K562 (cell line): ENCODE measurements around the gene CCR6. TPM values are rescaled to one million over a fixed set of nuclear protein-coding genes. Genes with fewer than 3 reads are reported as not detected.

Source experiments
- ATAC-seq: fragments of 200-7000 bp; cut with Tn5 transposase; 3 replicates; pipeline ENCODE4 v1.9.1; 2020; ENCODE audit warnings: moderate library complexity
- BruUV-seq: library from RNA; stranded (reverse); fragments of 400-500 nt; replicated peaks from 2 replicates; lab custom pipeline; 2021; lab: Mats Ljungman, UMichigan
- CTCF ChIA-PET: fragments of 300-600 bp; formaldehyde crosslinking; extraction: SDS; loops from one replicate; lab custom pipeline; 2021; ENCODE audit warnings: low intra/inter-chr PET ratio; lab: Yijun Ruan, JAX
- POLR2A ChIA-PET: fragments of 300-600, 350-650 bp; sonication (Branson Sonifier 250); formaldehyde crosslinking; extraction: SDS; loops from one replicate; lab custom pipeline; 2021; ENCODE audit warnings: antibody characterized with exemption, inconsistent platforms; lab: Yijun Ruan, JAX
- DNase-seq, 4 experiments: peaks; one replicate each; pipeline versions ENCODE4 v3.0.0 to v3.0.0-alpha.2; 2011 to 2018; ENCODE audit warnings: low spot score in 3 of 4, mixed read lengths in 3 of 4; ENCODE audit errors: extremely low read depth in 1 of 4
- FAIRE-seq: peaks from 2 replicates; lab custom pipeline; 2011; peaks lifted over from hg19 to GRCh38; lab: Jason Lieb, UNC
- H2AFZ ChIP-seq: 2 replicates; pipeline ENCODE4 v1.6.0; 2011; ENCODE audit warnings: low read depth, low read length, control low read depth, inconsistent platforms
- H3K27ac ChIP-seq: fragments of 200-600 bp; 3 replicates; pipeline ENCODE4 v1.8.0; 2011; ENCODE audit warnings: low read depth, mild to moderate bottlenecking, control low read depth, inconsistent platforms, low read length, moderate library complexity, mixed read lengths; ENCODE audit errors: extremely low read depth
- H3K27me3 ChIP-seq, 2 experiments: fragments of 300-600 bp in 1 of 2; 2 replicates in 1 of 2; 3 replicates in 1 of 2; pipeline versions ENCODE4 v1.6.0 to v1.8.0; 2011; ENCODE audit warnings: inconsistent platforms in 2 of 2, low read length in 2 of 2, mild to moderate bottlenecking in 1 of 2, mixed read lengths in 1 of 2, moderate library complexity in 1 of 2; ENCODE audit not compliant: control insufficient read depth in 2 of 2, insufficient read depth in 2 of 2
- H3K36me3 ChIP-seq: fragments of 300-600 bp; 3 replicates; pipeline ENCODE4 v1.8.0; 2011; ENCODE audit warnings: mild to moderate bottlenecking, low read length, inconsistent platforms; ENCODE audit not compliant: control insufficient read depth, insufficient read depth
- H3K4me1 ChIP-seq, 2 experiments: fragments of 200-600 bp in 1 of 2; replicated peaks in 1 of 2; 2 replicates in 1 of 2; 3 replicates in 1 of 2; pipeline versions ENCODE4 v1.5.1 to v1.8.0; 2011; ENCODE audit warnings: inconsistent platforms in 2 of 2, low read length in 2 of 2, mild to moderate bottlenecking in 1 of 2, mixed read lengths in 1 of 2, moderate library complexity in 1 of 2; ENCODE audit not compliant: control insufficient read depth in 2 of 2, insufficient read depth in 2 of 2
- H3K4me2 ChIP-seq: 2 replicates; pipeline ENCODE4 v1.6.1; 2011; ENCODE audit warnings: low read length, control low read depth, inconsistent platforms, mixed read lengths; ENCODE audit not compliant: insufficient read depth
- H3K4me3 ChIP-seq: fragments of 200-600 bp; sonication (generic), shearing (Covaris generic); 2 replicates; pipeline ENCODE4 v1.5.1; 2016; ENCODE audit warnings: control low read depth, inconsistent platforms
- H3K79me2 ChIP-seq: fragments of 200-600 bp; 3 replicates; pipeline ENCODE4 v1.8.0; 2011; ENCODE audit warnings: low read length, inconsistent platforms; ENCODE audit not compliant: control insufficient read depth, insufficient read depth
- H3K9ac ChIP-seq, 2 experiments: 2 replicates each; pipeline versions ENCODE4 v1.6.0 to v1.6.1; 2011; ENCODE audit warnings: low read depth in 2 of 2, low read length in 2 of 2, control low read depth in 1 of 2, inconsistent platforms in 1 of 2, mild to moderate bottlenecking in 1 of 2, mixed read lengths in 1 of 2; ENCODE audit not compliant: insufficient read depth in 1 of 2
- H3K9me1 ChIP-seq: one replicate; pipeline ENCODE4 v1.6.0; 2011; ENCODE audit warnings: inconsistent platforms, mild to moderate bottlenecking, low read length, moderate library complexity; ENCODE audit not compliant: control insufficient read depth, insufficient read depth
- H3K9me3 ChIP-seq: replicated peaks from 2 replicates; pipeline ENCODE4 v1.5.1; 2011; ENCODE audit warnings: low read depth, low read length, inconsistent platforms; ENCODE audit not compliant: control insufficient read depth, insufficient read depth
- H4K20me1 ChIP-seq: replicated peaks from 2 replicates; pipeline ENCODE4 v1.6.1; 2011; ENCODE audit warnings: low read length, inconsistent platforms, mixed read lengths; ENCODE audit not compliant: control insufficient read depth, insufficient read depth
- ATF1 ChIP-seq, 2 experiments: fragments of 450-650 bp in 1 of 2; IDR thresholded peaks; 2 replicates each; pipeline ENCODE4 v1.6.1; 2016; ENCODE audit warnings: missing compliant biosample characterization in 1 of 2, missing genetic modification characterization in 1 of 2
- CBFA2T2 ChIP-seq: fragments of 450-650 bp; conservative IDR thresholded peaks from 2 replicates; pipeline ENCODE4 v1.6.1; 2017; ENCODE audit warnings: mild to moderate bottlenecking
- CREB1 ChIP-seq, 2 experiments: sonication (generic) in 1 of 2; formaldehyde crosslinking in 1 of 2; IDR thresholded peaks; 2 replicates each; pipeline versions ENCODE4 v1.6.1 to v1.8.0; 2012 to 2022; ENCODE audit warnings: inconsistent platforms in 1 of 2, mild to moderate bottlenecking in 1 of 2, missing genetic modification reagents in 1 of 2, moderate library complexity in 1 of 2
- CREM ChIP-seq: IDR thresholded peaks from 2 replicates; pipeline ENCODE4 v1.6.1; 2014; ENCODE audit warnings: antibody characterized with exemption, low read depth
- HSF4 ChIP-seq: fragments of 250-450 bp; sonication (Bioruptor Pico); IDR thresholded peaks from 2 replicates; pipeline ENCODE4 v2.1.2; 2022; ENCODE audit warnings: mild to moderate bottlenecking, moderate library complexity, borderline replicate concordance
- NRF1 ChIP-seq, 2 experiments: fragments of 450-650 bp; IDR thresholded peaks in 1 of 2; conservative IDR thresholded peaks in 1 of 2; 2 replicates each; pipeline ENCODE4 v1.6.1; 2014; ENCODE audit warnings: mild to moderate bottlenecking in 2 of 2
- RAD51 ChIP-seq: fragments of 450-650 bp; IDR thresholded peaks from 2 replicates; pipeline ENCODE4 v1.7.1; 2016; ENCODE audit warnings: low read depth, mild to moderate bottlenecking, borderline replicate concordance
- TOE1 ChIP-seq, 2 experiments: fragments of 450-650 bp in 1 of 2; sonication (generic) in 1 of 2; formaldehyde crosslinking in 1 of 2; IDR thresholded peaks; 2 replicates each; pipeline versions ENCODE4 v1.7.1 to v1.8.0; 2016 to 2022; ENCODE audit warnings: borderline replicate concordance in 2 of 2, mild to moderate bottlenecking in 2 of 2, antibody characterized with exemption in 1 of 2, inconsistent platforms in 1 of 2, low read depth in 1 of 2, missing genetic modification reagents in 1 of 2, moderate library complexity in 1 of 2
- USF1 ChIP-seq: sonication (generic); formaldehyde crosslinking; IDR thresholded peaks from 2 replicates; pipeline ENCODE4 v1.9.0; 2022; ENCODE audit warnings: mild to moderate bottlenecking, missing genetic modification reagents
- ZFPM2 ChIP-seq: fragments of 250-450 bp; sonication (Bioruptor Pico); IDR thresholded peaks from 2 replicates; pipeline ENCODE4 v1.5.1; 2022; ENCODE audit warnings: mild to moderate bottlenecking
- WGBS: fragments of 100-300 bp; shearing (Covaris generic); methylation state at CpG from one replicate; pipeline ENCODE4 v1.1.6; 2016; ENCODE audit warnings: low coverage, mixed read lengths; ENCODE audit not compliant: insufficient coverage; ENCODE audit errors: missing lambda C conversion rate; 5-methylcytosine and 5-hydroxymethylcytosine counted together
- in situ Hi-C: fragments of 300-500 bp; cut with MboI; formaldehyde crosslinking; loops from 4 replicates; pipeline ENCODE4 v1.15.0; 2018; ENCODE audit warnings: inconsistent platforms, mixed read lengths
- intact Hi-C: fragments of 100-400 bp; cut with micrococcal nuclease; formaldehyde crosslinking; loops from 2 replicates; pipeline ENCODE4 v1.14.2; 2022
- polyA plus RNA-seq, 8 experiments: library from polyadenylated mRNA; depleted of rRNA in 4 of 8; stranded (reverse) in 5 of 8; unstranded in 3 of 8; fragments of >200 nt; fragmentation: Nextera tagmentation in 2 of 8; fragmentation: Illumina TruSeq in 1 of 8; extraction: Ambion mirVana in 2 of 8; extraction: Trizol in 1 of 8; gene quantifications; 2 replicates each; pipeline versions ENCODE4 v1.2.1 to v1.2.3, GENCODE V29; 2011 to 2014; ENCODE audit warnings: inconsistent platforms in 1 of 8, missing spikeins in 1 of 8
- total RNA-seq, 7 experiments: library from RNA; depleted of rRNA in 6 of 7; stranded (reverse); fragments of >200 nt in 6 of 7; fragmentation: Illumina TruSeq in 2 of 7; extraction: Trizol in 2 of 7; gene quantifications; 2 replicates each; pipeline versions ENCODE4 v1.2.1 to v1.2.3, GENCODE V29; 2011 to 2021; ENCODE audit warnings: low replicate concordance in 1 of 7
- TF ChIP-seq, protein P1 (sequence below): fragments of 450-650 bp; formaldehyde crosslinking; IDR thresholded peaks from 2 replicates; pipeline ENCODE4 v1.4.0; 2020; ENCODE audit warnings: mild to moderate bottlenecking, mixed read lengths

The CCR6 gene
- total and polyA plus RNA-seq, 9 of the 15 experiments (the other 6 are each of a cell fraction or from before 2014, with no cell fraction given), result not detected

DNA sequence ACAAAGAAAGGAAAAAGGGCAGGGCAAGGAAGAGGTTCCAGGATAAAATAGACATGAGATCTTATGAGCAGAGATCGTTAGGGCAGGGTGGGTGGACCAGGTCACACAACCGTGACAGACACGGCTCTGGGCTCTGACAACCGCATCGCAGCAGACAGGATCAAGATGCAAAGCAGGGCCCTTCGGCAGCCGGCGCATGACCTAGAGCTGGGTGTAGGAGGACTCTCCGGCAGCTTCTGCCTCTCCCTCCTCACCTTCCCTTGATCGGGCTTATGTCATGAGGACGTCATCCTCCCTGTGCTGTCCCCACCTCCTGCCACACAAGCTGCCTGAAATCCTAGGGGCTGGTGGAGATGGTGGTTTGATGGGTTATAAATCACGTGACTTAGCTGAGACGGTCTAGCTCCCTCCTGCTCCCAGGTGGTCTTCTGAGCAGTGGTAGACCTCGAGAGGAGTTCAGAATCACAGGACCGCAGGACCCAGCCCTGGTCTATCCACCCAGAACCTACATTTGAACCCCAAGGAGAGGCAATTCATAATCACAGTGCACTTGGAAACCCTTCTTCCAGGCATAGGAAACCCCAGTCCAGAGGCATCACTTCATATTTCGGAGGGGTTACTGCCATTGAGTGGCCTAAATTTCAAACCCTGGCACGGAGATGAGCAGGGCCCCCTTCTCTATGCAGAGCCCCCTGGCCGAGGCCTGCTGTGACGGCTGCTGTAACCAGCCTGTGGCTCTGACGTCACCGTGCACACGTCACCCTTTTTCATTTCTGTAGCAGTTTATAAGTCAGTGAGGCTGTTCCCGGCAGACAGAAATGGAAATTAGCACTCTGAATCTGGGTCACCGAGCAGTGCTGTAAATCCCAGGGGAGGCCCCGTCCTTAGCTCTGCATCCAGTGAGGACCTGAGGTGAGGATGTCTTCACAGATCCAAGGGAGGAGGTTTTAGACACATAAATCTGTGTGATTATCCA is 8.7 kb upstream of the CCR6 start:
- Histone ChIP-seq H3K27ac (no peak overlapping the region), H3K4me1 (no peaks in the 10 kb centered on the region), H3K9me1 (no peaks in the 10 kb centered on the region), H3K9me3 (no peaks in the 10 kb centered on the region), H3K36me3 (no peaks in the 10 kb centered on the region), H3K27me3 (peaks cover 27 to 69% of the 10 kb centered on the region in 2 experiments), H3K4me3 (no peak overlapping the region), H3K9ac (no peak overlapping the region), H3K4me2 (no peak overlapping the region), H4K20me1 (no peaks in the 10 kb centered on the region; the same call in none of the 2 replicates), H2AFZ (no peak overlapping the region), H3K79me2 (no peaks in the 10 kb centered on the region)
- no TSS peak for BruUV-seq
- intact Hi-C loops, result no loop called here
- no peak for DNase-seq
- in situ Hi-C loops, result no loop called here
- peak; percentile 32; the same call in 2 of the 3 replicates for ATAC-seq
- 3% methylated on average over 25 of the region's 25 CpGs for WGBS
- no peak for FAIRE-seq
- TF ChIP-seq CREB1 (IDR thresholded peaks at IDR 0.05) (peak; percentile 54; the same call in 1 of the 2 replicates), CREB1 (CRISPR knock-in tag; IDR thresholded peaks at IDR 0.05) (0 out of 2 replicates have a peak, but pooled peaks have one; percentile 27), TOE1 (IDR thresholded peaks at IDR 0.05; ENCODE audit: borderline replicate concordance) (peak; percentile 70), TOE1 (CRISPR knock-in tag; IDR thresholded peaks at IDR 0.05; ENCODE audit: borderline replicate concordance, low read depth) (no peak), RAD51 (peak; percentile 71), CREM (peak; percentile 64; the same call in 1 of the 2 replicates), NRF1 (conservative IDR thresholded peaks at IDR 0.05 in 1 of 2, IDR thresholded peaks at IDR 0.05 in 1 of 2) (no peak), CBFA2T2 (0 out of 2 replicates have a peak, but pooled peaks have one; percentile 30), HSF4 (CRISPR knock-in tag) (no peak), ATF1 (CRISPR knock-in tag; IDR thresholded peaks at IDR 0.05) (no peak), ATF1 (tag; IDR thresholded peaks at IDR 0.05) (peak; percentile 78), ZFPM2 (CRISPR knock-in tag) (no peak), USF1 (0 out of 2 replicates have a peak, but pooled peaks have one; percentile 17)
- TF ChIP-seq, protein P1, sequence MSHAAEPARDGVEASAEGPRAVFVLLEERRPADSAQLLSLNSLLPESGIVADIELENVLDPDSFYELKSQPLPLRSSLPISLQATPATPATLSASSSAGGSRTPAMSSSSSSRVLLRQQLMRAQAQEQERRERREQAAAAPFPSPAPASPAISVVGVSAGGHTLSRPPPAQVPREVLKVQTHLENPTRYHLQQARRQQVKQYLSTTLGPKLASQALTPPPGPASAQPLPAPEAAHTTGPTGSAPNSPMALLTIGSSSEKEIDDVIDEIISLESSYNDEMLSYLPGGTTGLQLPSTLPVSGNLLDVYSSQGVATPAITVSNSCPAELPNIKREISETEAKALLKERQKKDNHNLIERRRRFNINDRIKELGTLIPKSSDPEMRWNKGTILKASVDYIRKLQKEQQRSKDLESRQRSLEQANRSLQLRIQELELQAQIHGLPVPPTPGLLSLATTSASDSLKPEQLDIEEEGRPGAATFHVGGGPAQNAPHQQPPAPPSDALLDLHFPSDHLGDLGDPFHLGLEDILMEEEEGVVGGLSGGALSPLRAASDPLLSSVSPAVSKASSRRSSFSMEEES (CRISPR knock-in tag), result peak; percentile 91
- ChIA-PET POLR2A (no interaction called here), CTCF (no interaction called here)
